Activated CD4-positive, CD25-positive, alpha-beta regulatory T cell (primary cell): ENCODE results near the gene SLC47A2.

Experiments used
- DNase-seq, 4 experiments: peaks; one replicate each; lab custom pipeline; 2025; lab: John Stamatoyannopoulos, UW

Gene SLC47A2

DNA sequence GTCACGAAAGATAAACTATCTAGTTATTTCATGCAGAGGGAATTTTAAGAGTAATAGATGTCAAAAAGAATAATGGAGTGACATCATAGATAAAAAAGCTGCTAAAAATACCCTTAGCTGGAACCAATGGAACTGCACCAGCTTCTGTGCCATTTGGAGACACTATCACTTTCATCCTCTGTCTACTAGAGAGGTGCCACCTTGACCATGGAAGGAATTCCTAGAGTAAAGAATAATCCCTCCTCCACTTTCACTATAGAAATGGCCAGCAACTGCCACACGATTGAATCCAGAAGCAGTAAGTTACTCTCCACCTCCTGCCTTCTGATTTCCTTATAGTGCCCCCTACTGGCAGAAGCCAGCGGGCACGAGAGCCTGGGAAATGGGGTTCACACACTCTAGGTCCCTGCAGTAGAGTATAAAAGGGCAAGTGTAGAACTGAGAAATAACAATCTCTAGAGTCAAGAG, 70.6 kb downstream of the SLC47A2 start:
- peak in 1 of 4 experiments; percentile 15 for DNase-seq

DNA sequence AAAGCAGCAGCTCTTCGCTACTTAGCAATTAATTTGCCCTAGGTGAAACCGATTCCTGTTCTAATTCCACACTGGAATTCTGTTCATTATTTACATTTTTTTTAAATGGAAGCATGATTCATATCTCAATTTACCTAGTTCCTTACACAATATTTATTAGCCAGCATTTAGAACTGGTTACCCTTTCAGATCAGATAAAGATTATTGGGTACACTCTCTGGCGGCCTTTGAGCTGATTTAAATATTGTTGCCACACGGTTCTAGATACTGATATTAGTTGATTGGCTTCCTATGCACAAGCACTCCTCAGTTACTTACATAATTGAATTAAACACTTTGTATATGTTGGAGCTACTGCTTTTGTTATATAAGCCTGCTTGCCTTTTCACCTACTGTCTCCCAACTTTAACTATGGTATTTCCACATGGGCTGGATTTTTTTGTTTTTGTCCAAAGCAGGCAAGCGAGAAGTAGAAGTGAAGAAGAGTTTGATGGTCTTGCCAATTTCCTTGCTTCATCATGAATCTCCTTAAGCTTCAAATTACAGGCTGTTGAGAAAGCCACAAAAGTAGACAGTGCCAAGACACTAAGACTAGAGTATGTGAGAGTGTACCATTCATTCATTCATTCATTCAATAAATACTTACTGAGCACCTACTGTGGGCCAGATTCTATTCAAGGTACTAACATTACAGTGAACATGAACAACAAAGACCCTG, 71.7 kb downstream of the SLC47A2 start:
- no peak for DNase-seq

DNA sequence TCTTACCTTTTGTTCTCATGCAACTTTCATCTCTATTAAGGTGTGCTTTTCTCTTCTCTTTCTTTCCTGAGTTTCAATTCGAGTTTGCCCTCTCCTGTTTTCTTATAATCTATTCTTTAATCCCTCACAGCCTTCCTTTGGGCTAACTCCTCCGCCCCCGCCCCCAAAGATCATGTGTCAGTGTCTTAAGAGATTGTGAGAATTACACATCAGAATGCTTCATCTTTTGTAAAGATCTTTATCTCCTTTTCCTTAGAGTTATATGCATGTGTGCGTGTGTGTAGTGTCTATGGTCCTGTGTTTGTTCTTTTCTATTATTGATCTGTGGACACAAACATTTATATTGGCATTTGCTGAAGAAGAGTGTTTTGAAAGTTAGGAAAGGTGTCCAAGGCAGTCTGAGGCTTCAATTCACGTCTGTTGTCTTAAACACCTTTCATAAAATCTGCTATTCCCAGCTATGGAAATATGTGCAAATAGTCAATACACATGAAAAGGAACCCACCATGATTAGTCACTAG, 74.0 kb downstream of the SLC47A2 start:
- no peak for DNase-seq

GRCh38 chr17:19641687-19642372, 74.6 kb downstream of the SLC47A2 start:
- no peak for DNase-seq

- no peak for DNase-seq
Measured at GRCh38 chr17:19631905-19632304, 84.5 kb downstream of the SLC47A2 start.

GRCh38 chr17:19630661-19631060, 85.7 kb downstream of the SLC47A2 start:
- no peak for DNase-seq

DNA sequence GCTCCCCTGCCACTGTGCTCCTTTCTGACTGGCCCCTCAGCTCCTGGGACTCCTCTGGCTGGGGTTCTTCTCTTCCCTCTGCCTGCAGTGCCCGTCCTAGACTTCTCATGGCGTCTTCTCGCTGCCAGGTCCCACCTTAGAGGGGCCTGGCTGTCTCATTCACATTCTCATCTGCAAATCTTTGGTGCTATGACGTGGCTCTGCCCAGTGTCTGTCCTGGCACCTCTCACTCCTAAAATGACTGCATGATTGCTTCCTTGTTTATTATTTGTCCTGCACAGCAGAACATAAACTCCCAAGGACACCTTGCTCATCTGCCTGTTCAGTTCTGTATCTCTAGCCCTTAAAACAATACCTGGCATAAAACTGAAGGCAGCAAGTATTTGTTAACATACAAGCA, 86.3 kb downstream of the SLC47A2 start:
- no peak for DNase-seq

GRCh38 chr17:19629449-19629848, 86.9 kb downstream of the SLC47A2 start:
- DNase-seq = no peak
